Panc1 (cell line): ENCODE data around the gene PINK1.

Experiments used
- POLR2AphosphoS5 ChIP-seq: IDR thresholded peaks from 2 replicates; pipeline ENCODE4 v1.6.1; 2012; ENCODE audit warnings: mild to moderate bottlenecking, low read depth, low read length, moderate library complexity
- SIN3A ChIP-seq: IDR thresholded peaks from 2 replicates; pipeline ENCODE4 v1.6.1; 2012; ENCODE audit warnings: low read depth, mild to moderate bottlenecking, low read length, moderate library complexity, borderline replicate concordance; ENCODE audit not compliant: insufficient read depth
- TCF7L2 ChIP-seq: IDR thresholded peaks from 2 replicates; pipeline ENCODE4 v1.6.1; 2011; ENCODE audit warnings: mild to moderate bottlenecking, low read depth, low read length, inconsistent platforms
- TF ChIP-seq, protein P1 (sequence below): fragments of 450-650 bp; IDR thresholded peaks from 2 replicates; pipeline ENCODE4 v1.5.1; 2017; ENCODE audit warnings: mild to moderate bottlenecking
- TF ChIP-seq, protein P2 (sequence below), 2 experiments: IDR thresholded peaks; 2 replicates each; pipeline ENCODE4 v1.6.1; 2011 to 2012; ENCODE audit warnings: low read depth in 2 of 2, control low read depth in 1 of 2, low read length in 1 of 2, mild to moderate bottlenecking in 1 of 2, moderate library complexity in 1 of 2; ENCODE audit not compliant: insufficient read depth in 1 of 2

DNA sequence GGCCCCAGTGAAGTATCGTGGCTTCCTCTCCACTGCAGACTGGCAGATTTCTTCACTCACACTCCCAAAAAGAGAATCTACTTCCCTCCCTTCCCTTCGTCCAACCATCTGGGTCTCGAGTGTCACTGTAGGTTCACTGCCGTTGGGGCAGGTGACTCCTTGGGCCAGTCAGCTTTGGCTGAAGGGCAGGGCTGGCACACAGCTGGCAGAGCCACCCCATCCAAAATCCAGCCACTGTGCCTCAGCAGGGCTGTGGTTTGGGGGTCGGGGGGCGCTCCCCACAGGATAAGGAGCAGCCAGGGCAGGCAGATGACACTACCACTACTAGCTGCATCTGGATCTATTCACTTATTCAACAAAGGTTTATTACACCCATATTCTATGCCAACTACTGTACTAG, 9.8 kb downstream of the PINK1 start:
- TF ChIP-seq, protein P1, sequence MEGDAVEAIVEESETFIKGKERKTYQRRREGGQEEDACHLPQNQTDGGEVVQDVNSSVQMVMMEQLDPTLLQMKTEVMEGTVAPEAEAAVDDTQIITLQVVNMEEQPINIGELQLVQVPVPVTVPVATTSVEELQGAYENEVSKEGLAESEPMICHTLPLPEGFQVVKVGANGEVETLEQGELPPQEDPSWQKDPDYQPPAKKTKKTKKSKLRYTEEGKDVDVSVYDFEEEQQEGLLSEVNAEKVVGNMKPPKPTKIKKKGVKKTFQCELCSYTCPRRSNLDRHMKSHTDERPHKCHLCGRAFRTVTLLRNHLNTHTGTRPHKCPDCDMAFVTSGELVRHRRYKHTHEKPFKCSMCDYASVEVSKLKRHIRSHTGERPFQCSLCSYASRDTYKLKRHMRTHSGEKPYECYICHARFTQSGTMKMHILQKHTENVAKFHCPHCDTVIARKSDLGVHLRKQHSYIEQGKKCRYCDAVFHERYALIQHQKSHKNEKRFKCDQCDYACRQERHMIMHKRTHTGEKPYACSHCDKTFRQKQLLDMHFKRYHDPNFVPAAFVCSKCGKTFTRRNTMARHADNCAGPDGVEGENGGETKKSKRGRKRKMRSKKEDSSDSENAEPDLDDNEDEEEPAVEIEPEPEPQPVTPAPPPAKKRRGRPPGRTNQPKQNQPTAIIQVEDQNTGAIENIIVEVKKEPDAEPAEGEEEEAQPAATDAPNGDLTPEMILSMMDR: no peak
- TF ChIP-seq POLR2AphosphoS5 (no peak), SIN3A (no peak), TCF7L2 (no peak)
- TF ChIP-seq, protein P2, sequence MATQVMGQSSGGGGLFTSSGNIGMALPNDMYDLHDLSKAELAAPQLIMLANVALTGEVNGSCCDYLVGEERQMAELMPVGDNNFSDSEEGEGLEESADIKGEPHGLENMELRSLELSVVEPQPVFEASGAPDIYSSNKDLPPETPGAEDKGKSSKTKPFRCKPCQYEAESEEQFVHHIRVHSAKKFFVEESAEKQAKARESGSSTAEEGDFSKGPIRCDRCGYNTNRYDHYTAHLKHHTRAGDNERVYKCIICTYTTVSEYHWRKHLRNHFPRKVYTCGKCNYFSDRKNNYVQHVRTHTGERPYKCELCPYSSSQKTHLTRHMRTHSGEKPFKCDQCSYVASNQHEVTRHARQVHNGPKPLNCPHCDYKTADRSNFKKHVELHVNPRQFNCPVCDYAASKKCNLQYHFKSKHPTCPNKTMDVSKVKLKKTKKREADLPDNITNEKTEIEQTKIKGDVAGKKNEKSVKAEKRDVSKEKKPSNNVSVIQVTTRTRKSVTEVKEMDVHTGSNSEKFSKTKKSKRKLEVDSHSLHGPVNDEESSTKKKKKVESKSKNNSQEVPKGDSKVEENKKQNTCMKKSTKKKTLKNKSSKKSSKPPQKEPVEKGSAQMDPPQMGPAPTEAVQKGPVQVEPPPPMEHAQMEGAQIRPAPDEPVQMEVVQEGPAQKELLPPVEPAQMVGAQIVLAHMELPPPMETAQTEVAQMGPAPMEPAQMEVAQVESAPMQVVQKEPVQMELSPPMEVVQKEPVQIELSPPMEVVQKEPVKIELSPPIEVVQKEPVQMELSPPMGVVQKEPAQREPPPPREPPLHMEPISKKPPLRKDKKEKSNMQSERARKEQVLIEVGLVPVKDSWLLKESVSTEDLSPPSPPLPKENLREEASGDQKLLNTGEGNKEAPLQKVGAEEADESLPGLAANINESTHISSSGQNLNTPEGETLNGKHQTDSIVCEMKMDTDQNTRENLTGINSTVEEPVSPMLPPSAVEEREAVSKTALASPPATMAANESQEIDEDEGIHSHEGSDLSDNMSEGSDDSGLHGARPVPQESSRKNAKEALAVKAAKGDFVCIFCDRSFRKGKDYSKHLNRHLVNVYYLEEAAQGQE (IDR thresholded peaks at IDR 0.05; ENCODE audit: insufficient read depth in 1 of 2, low read depth in 2 of 2, low read length in 1 of 2): no peak
